DMS153 treated with DMSO at 0.1 percent for 48 hours (cell line): Measurements from ENCODE around the gene VSIG4.

ENCODE experiments used
- DNase-seq: peaks from one replicate; lab custom pipeline; 2025; ENCODE audit not compliant: unreplicated experiment; lab: John Stamatoyannopoulos, UW

The VSIG4 gene

GRCh38 chrX:66024092-66024467, 15.8 kb downstream of the VSIG4 start:
- DNase-seq: no peak

GRCh38 chrX:66023385-66024091, 16.3 kb downstream of the VSIG4 start:
- DNase-seq: no peak

GRCh38 chrX:66022632-66023384, 17.1 kb downstream of the VSIG4 start:
- DNase-seq: no peak

- no peak for DNase-seq
Measured at GRCh38 chrX:66021765-66022631, 17.9 kb downstream of the VSIG4 start.

GRCh38 chrX:66021401-66021764, 18.5 kb downstream of the VSIG4 start:
- no peak for DNase-seq

- DNase-seq: no peak
Measured at GRCh38 chrX:66020631-66021334, 19.1 kb downstream of the VSIG4 start.

GRCh38 chrX:66019974-66020373, 19.9 kb downstream of the VSIG4 start:
- DNase-seq: no peak

GRCh38 chrX:66019310-66019652, 20.6 kb downstream of the VSIG4 start:
- no peak for DNase-seq

- DNase-seq: no peak
Measured at GRCh38 chrX:66018585-66019309, 21.1 kb downstream of the VSIG4 start.

- peak; percentile 0 for DNase-seq
Measured at GRCh38 chrX:66017659-66018170, 22.2 kb downstream of the VSIG4 start.

- no peak for DNase-seq
Measured at GRCh38 chrX:66016905-66017658, 22.8 kb downstream of the VSIG4 start.

GRCh38 chrX:66015900-66016689, 23.8 kb downstream of the VSIG4 start:
- DNase-seq: no peak

- no peak for DNase-seq
Measured at GRCh38 chrX:66015152-66015831, 24.6 kb downstream of the VSIG4 start.

GRCh38 chrX:66014556-66014955, 25.3 kb downstream of the VSIG4 start:
- no peak for DNase-seq

- no peak for DNase-seq
Measured at GRCh38 chrX:66014084-66014483, 25.8 kb downstream of the VSIG4 start.

GRCh38 chrX:66013194-66013816, 26.6 kb downstream of the VSIG4 start:
- no peak for DNase-seq

- no peak for DNase-seq
Measured at GRCh38 chrX:66012094-66012534, 27.8 kb downstream of the VSIG4 start.
